GM12801 (cell line): ENCODE data around the gene ART1.

Source experiments
- TF ChIP-seq, protein P1 (sequence below): IDR thresholded peaks from one replicate; pipeline ENCODE4 v1.5.1; 2011; ENCODE audit warnings: control low read depth; ENCODE audit not compliant: insufficient read length; ENCODE audit errors: extremely low read depth

Gene ART1

DNA sequence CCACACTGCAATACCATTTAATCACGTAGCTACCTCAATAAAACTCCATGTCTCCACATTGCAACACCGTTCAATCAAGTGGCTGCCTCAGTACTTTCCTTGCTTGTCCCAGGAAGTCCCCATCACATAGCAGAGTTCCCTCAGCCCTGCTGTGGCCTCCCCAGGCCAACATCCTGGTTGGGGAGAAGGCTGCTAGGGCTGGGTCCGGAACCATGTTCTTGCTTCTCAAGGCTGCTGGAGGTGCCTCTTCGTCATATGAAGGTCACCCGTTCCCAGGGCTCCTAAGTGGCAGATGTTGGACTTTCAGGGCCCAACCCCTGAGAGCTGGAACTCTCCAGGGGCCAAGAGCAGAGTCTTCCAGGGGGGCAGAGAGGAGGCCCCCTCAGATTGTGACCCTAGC is 6.4 kb upstream of the ART1 start:
- TF ChIP-seq, protein P1, sequence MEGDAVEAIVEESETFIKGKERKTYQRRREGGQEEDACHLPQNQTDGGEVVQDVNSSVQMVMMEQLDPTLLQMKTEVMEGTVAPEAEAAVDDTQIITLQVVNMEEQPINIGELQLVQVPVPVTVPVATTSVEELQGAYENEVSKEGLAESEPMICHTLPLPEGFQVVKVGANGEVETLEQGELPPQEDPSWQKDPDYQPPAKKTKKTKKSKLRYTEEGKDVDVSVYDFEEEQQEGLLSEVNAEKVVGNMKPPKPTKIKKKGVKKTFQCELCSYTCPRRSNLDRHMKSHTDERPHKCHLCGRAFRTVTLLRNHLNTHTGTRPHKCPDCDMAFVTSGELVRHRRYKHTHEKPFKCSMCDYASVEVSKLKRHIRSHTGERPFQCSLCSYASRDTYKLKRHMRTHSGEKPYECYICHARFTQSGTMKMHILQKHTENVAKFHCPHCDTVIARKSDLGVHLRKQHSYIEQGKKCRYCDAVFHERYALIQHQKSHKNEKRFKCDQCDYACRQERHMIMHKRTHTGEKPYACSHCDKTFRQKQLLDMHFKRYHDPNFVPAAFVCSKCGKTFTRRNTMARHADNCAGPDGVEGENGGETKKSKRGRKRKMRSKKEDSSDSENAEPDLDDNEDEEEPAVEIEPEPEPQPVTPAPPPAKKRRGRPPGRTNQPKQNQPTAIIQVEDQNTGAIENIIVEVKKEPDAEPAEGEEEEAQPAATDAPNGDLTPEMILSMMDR = no peak

DNA sequence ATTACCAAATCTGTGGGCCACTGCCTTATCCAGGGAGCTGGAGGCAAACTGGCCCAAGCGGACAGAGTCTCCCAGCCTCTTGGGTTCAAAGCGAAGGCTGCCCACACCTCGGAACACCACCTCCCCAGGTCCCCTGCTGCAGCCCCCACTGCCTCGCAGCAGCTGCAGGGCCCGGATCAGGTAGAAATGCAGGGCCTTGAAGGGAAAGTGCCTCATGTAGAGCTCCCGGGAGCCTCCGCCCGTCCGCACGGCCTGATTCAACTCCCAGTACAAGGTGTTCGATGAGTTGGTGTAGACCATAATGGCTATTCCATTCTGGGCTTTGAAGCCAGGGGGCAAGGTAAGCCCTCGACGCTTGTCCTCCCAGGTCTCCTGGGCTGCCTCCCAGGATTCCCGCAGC is 5.1 kb upstream of the ART1 start:
- TF ChIP-seq, protein P1 = no peak

DNA sequence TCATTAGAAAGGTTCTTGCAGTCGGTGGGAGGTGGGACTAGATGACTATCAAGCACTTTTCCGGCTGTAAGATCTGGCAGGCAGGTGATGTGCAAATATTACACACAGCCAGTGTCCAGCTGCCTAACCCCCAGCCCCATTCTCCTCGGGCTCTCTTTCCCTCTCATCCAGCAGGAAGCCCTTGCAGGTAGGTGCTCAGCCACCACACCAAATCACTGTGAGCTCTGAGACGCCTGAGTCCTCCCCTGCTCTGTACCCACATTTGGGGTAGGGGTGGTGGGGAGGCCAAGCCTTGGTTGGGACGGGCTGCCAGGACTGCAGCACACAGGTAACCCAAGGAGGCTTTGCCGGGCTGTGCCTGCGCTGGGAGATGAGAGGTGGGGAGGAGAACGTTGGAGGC is 3.7 kb upstream of the ART1 start:
- TF ChIP-seq, protein P1 = no peak

DNA sequence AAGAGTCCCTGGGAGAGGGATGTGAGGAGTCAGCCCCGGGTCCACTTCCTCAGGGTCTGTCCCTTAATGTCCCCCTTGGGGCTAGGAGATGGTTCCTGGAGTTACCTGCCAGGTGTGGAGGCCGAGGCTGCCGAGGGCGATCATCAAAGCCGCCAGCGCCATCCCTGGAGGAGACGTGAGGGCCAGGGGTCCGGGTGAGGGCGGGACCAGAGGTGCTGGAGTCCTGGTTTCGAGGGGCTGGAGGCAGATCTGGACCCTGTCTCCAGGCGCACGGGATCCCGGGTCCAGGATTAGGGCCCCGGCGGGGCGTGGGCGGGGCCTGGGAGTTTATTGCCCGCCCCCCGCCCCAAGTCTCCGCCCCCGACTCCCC is 3.2 kb upstream of the ART1 start, which contains the start of gene ART5:
Gene ART5 (minus strand): TSS at position 292 of the 370 bp plus-strand sequence. CDS start 130 bp downstream, at position 162.
- TF ChIP-seq, protein P1 = no peak

DNA sequence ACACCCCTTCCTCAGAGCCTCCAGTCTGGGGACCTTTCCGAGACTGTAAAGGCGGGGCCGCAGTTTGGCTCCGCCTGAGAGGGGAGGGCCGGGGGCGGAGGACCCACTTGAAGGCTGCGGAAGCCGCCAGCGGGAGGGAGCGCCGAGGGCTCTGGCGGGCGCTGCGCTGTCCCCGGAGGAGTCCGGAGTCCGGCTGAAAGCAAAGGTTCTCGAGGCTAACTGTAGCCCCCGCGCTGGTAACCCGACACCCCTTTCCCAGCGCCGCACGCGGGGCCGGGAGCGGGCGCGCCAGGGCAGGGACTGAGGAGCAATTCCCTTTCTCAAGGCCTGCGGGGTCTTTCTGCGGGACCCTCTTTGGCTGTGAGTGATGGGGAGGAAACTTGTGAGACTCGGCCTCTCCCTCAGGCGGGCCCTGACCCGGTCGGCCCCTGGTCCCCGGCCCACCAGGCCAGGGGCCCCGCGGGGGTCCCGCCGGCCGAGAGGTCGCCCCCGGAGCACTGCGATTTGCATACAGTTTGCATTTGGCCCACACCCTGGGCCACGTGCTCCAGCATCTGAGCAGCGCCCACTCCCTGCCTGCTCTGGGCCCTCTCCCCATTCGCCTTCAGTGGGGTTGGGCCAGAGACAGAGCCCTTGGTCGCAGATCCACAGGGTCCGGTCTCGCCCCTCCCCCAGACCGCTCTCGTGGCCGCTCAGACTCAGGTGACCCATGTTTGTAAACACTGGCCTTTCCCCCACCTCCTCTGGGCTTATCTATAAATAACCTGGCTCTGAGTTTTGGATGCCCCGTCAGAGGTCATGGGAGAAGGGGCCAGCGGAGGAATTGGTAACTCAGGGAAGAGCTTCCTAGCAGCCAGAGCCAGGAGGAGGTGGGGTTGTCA is 2.6 kb upstream of the ART1 start:
- TF ChIP-seq, protein P1 = no peak

DNA sequence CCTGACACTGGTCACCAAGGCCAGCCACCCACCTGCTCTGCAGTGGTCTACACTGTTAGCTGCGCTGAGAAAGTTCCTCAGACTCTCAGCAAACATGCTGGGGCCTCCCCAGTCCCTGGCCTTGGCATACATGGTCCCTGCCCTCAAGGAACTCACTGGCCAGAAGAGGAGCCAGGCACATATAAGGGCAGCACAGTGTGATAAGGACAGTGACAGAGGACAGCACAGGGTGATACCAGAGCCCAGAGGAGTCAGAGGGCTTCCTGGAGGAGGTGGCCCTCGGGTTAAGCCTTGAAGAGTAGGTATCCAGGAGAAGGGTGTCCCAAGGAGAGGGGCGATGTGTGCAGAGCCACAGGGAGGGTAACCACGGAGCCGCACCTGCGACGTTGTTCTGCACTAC is 624 bp downstream of the ART1 start:
- TF ChIP-seq, protein P1 = no peak

DNA sequence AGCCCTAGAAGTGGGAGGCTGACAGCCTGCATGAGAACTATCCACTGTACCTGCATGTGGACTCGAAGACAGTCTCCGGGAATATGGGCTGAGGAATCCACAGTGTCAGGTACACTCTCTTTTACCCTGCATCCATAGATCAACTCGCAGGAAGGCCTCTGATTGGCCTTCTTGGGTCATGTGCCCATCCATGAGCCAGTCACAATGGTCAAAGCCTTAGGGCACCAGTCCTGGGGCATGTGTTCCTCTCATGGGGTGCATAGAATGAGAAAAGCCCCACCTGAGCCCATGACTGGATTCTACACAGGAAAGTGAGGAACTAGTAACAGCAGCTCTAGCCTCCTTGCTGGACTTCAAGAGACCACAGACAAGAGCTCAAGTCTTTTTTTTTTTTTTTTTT is 10.6 kb downstream of the ART1 start:
- TF ChIP-seq, protein P1 = no peak
